SK-N-SH (cell line): ENCODE data around the gene HAUS5. TPM values are rescaled to one million over a fixed set of nuclear protein-coding genes. Genes with fewer than 3 reads are reported as not detected.

ENCODE experiments used
- CTCF ChIA-PET: fragments of 300-600, 350-600 bp; formaldehyde crosslinking; extraction: SDS; loops from one replicate; lab custom pipeline; 2021; lab: Yijun Ruan, JAX
- POLR2A ChIA-PET: fragments of 350-600 bp; sonication (Branson Sonifier 250); formaldehyde crosslinking; extraction: SDS; loops from one replicate; lab custom pipeline; 2020; ENCODE audit warnings: antibody characterized with exemption, inconsistent platforms; lab: Yijun Ruan, JAX
- DNase-seq: peaks from one replicate; pipeline ENCODE4 v3.0.0; 2012
- H2AFZ ChIP-seq: fragments of 200-600 bp; sonication (generic); 2 replicates; pipeline ENCODE4 v1.8.1; 2016; ENCODE audit warnings: antibody characterized with exemption, mild to moderate bottlenecking, low read depth
- H3F3A ChIP-seq: fragments of 200-600 bp; sonication (generic); replicated peaks from 2 replicates; pipeline ENCODE3; 2016; ENCODE audit warnings: antibody characterized with exemption, mild to moderate bottlenecking; ENCODE audit not compliant: insufficient read depth
- H3K27ac ChIP-seq, 2 experiments: fragments of 200-500 bp in 1 of 2; fragments of 200-600 bp in 1 of 2; sonication (Bioruptor generic) in 1 of 2; sonication (generic), shearing (Covaris generic) in 1 of 2; 2 replicates each; pipeline versions ENCODE4 v1.5.1 to v1.6.1; 2014 to 2016; ENCODE audit warnings: low read depth in 2 of 2, inconsistent platforms in 1 of 2, low read length in 1 of 2, mild to moderate bottlenecking in 1 of 2, mixed read lengths in 1 of 2
- H3K27me3 ChIP-seq: fragments of 200-600 bp; sonication (generic), shearing (Covaris generic); 2 replicates; pipeline ENCODE4 v1.6.1; 2016; ENCODE audit warnings: mixed run types; ENCODE audit not compliant: insufficient read depth
- H3K36me3 ChIP-seq, 2 experiments: fragments of 200-500 bp in 1 of 2; fragments of 200-600 bp in 1 of 2; sonication (Bioruptor generic) in 1 of 2; sonication (generic) in 1 of 2; replicated peaks in 1 of 2; 2 replicates each; pipeline versions ENCODE3 to v1.5.1; 2014 to 2016; ENCODE audit warnings: low read length in 1 of 2, mild to moderate bottlenecking in 1 of 2; ENCODE audit not compliant: insufficient read depth in 2 of 2, control insufficient read depth in 1 of 2
- H3K4me1 ChIP-seq, 2 experiments: fragments of 200-500 bp in 1 of 2; fragments of 200-600 bp in 1 of 2; sonication (Bioruptor generic) in 1 of 2; sonication (generic), shearing (Covaris generic) in 1 of 2; 2 replicates each; pipeline versions ENCODE4 v1.5.1 to v1.6.1; 2014 to 2016; ENCODE audit warnings: low read depth in 1 of 2, low read length in 1 of 2, mixed run types in 1 of 2; ENCODE audit not compliant: insufficient read depth in 2 of 2, control insufficient read depth in 1 of 2
- H3K4me2 ChIP-seq: fragments of 200-600 bp; sonication (generic), shearing (Covaris generic); 2 replicates; pipeline ENCODE4 v1.6.1; 2017; ENCODE audit warnings: mixed run types
- H3K4me3 ChIP-seq, 2 experiments: fragments of 200-500 bp in 1 of 2; fragments of 200-600 bp in 1 of 2; sonication (Bioruptor generic) in 1 of 2; sonication (generic), shearing (Covaris generic) in 1 of 2; 2 replicates each; pipeline versions ENCODE4 v1.5.1 to v1.8.1; 2014 to 2016; ENCODE audit warnings: low read depth in 2 of 2, inconsistent platforms in 1 of 2, low read length in 1 of 2, mild to moderate bottlenecking in 1 of 2, mixed read lengths in 1 of 2, moderate library complexity in 1 of 2
- H3K79me2 ChIP-seq: fragments of 200-600 bp; sonication (generic); 2 replicates; pipeline ENCODE4 v1.8.1; 2017; ENCODE audit warnings: mild to moderate bottlenecking; ENCODE audit not compliant: insufficient read depth
- H3K9ac ChIP-seq: fragments of 200-600 bp; sonication (generic); 2 replicates; pipeline ENCODE4 v1.6.1; 2017; ENCODE audit warnings: mixed run types
- H3K9me2 ChIP-seq: fragments of 200-600 bp; sonication (generic); 2 replicates; pipeline ENCODE4 v1.6.1; 2017; ENCODE audit warnings: mixed run types
- H3K9me3 ChIP-seq: fragments of 200-600 bp; sonication (generic); 2 replicates; pipeline ENCODE4 v1.6.1; 2017; ENCODE audit warnings: mixed run types, mild to moderate bottlenecking, moderate library complexity
- H4K20me1 ChIP-seq: fragments of 200-600 bp; sonication (generic); 2 replicates; pipeline ENCODE4 v1.6.1; 2017; ENCODE audit warnings: mild to moderate bottlenecking, mixed run types; ENCODE audit not compliant: insufficient read depth
- CHD2 ChIP-seq: fragments of 150-350 bp; IDR thresholded peaks from 2 replicates; pipeline ENCODE4 v1.6.1; 2018; ENCODE audit warnings: low read length; ENCODE audit not compliant: partially characterized antibody
- ELF1 ChIP-seq: IDR thresholded peaks from 2 replicates; pipeline ENCODE4 v1.4.0; 2012
- FOSL2 ChIP-seq: IDR thresholded peaks from 2 replicates; pipeline ENCODE4 v1.4.0; 2012; ENCODE audit warnings: low read depth, mild to moderate bottlenecking, moderate library complexity, borderline replicate concordance
- FOXM1 ChIP-seq: IDR thresholded peaks from 2 replicates; pipeline ENCODE4 v1.4.0; 2012; ENCODE audit warnings: low read depth, mild to moderate bottlenecking
- GATA2 ChIP-seq: sonication (generic); formaldehyde crosslinking; IDR thresholded peaks from 2 replicates; pipeline ENCODE4 v1.5.0; 2020; ENCODE audit warnings: mild to moderate bottlenecking, missing genetic modification reagents
- IRF3 ChIP-seq: fragments of 150-350 bp; IDR thresholded peaks from 2 replicates; pipeline ENCODE4 v1.6.1; 2016; ENCODE audit warnings: mild to moderate bottlenecking, low read depth, low read length
- MEF2A ChIP-seq: IDR thresholded peaks from 2 replicates; pipeline ENCODE4 v1.4.0; 2012; ENCODE audit warnings: low read depth, borderline replicate concordance
- MXI1 ChIP-seq: IDR thresholded peaks from 2 replicates; pipeline ENCODE4 v1.6.1; 2012; ENCODE audit warnings: mild to moderate bottlenecking, low read depth, low read length, improper control_type of control experiment
- NFIC ChIP-seq: IDR thresholded peaks from 2 replicates; pipeline ENCODE4 v1.4.0; 2012; ENCODE audit warnings: borderline replicate concordance
- NRF1 ChIP-seq: IDR thresholded peaks from 2 replicates; pipeline ENCODE4 v1.6.1; 2012; ENCODE audit warnings: low read depth, mild to moderate bottlenecking, low read length
- POLR2AphosphoS5 ChIP-seq: IDR thresholded peaks from 2 replicates; pipeline ENCODE4 v1.6.1; 2012; ENCODE audit warnings: low read depth, low read length
- RFX5 ChIP-seq: IDR thresholded peaks from 2 replicates; pipeline ENCODE4 v1.6.1; 2012; ENCODE audit warnings: mild to moderate bottlenecking, improper control_type of control experiment, low read length
- SIN3A ChIP-seq: IDR thresholded peaks from 2 replicates; pipeline ENCODE4 v1.6.1; 2012; ENCODE audit warnings: low read depth, mild to moderate bottlenecking, low read length, moderate library complexity, borderline replicate concordance
- SMC3 ChIP-seq: IDR thresholded peaks from 2 replicates; pipeline ENCODE4 v1.6.1; 2012; ENCODE audit warnings: low read depth, low read length, improper control_type of control experiment
- TCF12 ChIP-seq: IDR thresholded peaks from 2 replicates; pipeline ENCODE4 v1.4.0; 2012
- USF1 ChIP-seq: IDR thresholded peaks from 2 replicates; pipeline ENCODE4 v1.4.0; 2012; ENCODE audit warnings: low read depth, borderline replicate concordance
- WGBS: methylation state at CpG from one replicate; pipeline ENCODE4 v1.1.6; 2017; ENCODE audit warnings: low lambda C conversion rate; 5-methylcytosine and 5-hydroxymethylcytosine counted together
- polyA plus RNA-seq, 3 experiments: library from polyadenylated mRNA; depleted of rRNA; stranded (reverse); fragments of >200 nt; gene quantifications; 2 replicates each; pipeline ENCODE4 v1.2.3, GENCODE V29; 2012
- TF ChIP-seq, protein P1 (sequence below): fragments of 200-600 bp; sonication (generic); IDR thresholded peaks from 2 replicates; pipeline ENCODE4 v1.6.1; 2017; ENCODE audit warnings: antibody characterized with exemption, mild to moderate bottlenecking, moderate library complexity
- TF ChIP-seq, protein P2 (sequence below): fragments of 150-350 bp; IDR thresholded peaks from 2 replicates; pipeline ENCODE4 v1.6.1; 2017; ENCODE audit warnings: antibody characterized with exemption, low read length, low read depth, borderline replicate concordance

Gene HAUS5
- polyA plus RNA-seq, 1 of the 3 experiments (the other 2 are of a cell fraction) = 7.1 TPM

- CTCF ChIA-PET = interaction anchor here (1.2 kb wide), 1 partner anchor 34 kb away, joined by 3 read pairs; no protein-coding TSS in a partner anchor
- 0% methylated on average over 1 of the region's 1 CpG for WGBS
Measured at GRCh38 chr19:35582760-35583159, 29.8 kb upstream of the HAUS5 start.

GRCh38 chr19:35585848-35586247 is 26.7 kb upstream of the HAUS5 start, which contains the start of gene PMIS2:
TSS of gene PMIS2 (plus strand) at chr19:35586173. CDS start at chr19:35586260, 87 bp downstream.
- no peak within 1 kb of the TSS for H3K4me3 ChIP-seq
- H3K9ac ChIP-seq = no peak within 1 kb of the TSS
- H3K4me1 ChIP-seq = no peaks in the 10 kb centered on the region
- no peaks in the 10 kb centered on the region for H3K36me3 ChIP-seq
- H3K27me3 ChIP-seq = peaks cover 48% of the 10 kb centered on the region
- no peak within 1 kb of the TSS for H2AFZ ChIP-seq
- no peak for TF ChIP-seq IRF3
- no peak for TF ChIP-seq POLR2AphosphoS5
- no peak for TF ChIP-seq FOSL2
- TF ChIP-seq MXI1 = no peak
- TF ChIP-seq CHD2 = no peak
- TF ChIP-seq MEF2A = no peak
- TF ChIP-seq RFX5 = no peak
- TF ChIP-seq, protein P1, sequence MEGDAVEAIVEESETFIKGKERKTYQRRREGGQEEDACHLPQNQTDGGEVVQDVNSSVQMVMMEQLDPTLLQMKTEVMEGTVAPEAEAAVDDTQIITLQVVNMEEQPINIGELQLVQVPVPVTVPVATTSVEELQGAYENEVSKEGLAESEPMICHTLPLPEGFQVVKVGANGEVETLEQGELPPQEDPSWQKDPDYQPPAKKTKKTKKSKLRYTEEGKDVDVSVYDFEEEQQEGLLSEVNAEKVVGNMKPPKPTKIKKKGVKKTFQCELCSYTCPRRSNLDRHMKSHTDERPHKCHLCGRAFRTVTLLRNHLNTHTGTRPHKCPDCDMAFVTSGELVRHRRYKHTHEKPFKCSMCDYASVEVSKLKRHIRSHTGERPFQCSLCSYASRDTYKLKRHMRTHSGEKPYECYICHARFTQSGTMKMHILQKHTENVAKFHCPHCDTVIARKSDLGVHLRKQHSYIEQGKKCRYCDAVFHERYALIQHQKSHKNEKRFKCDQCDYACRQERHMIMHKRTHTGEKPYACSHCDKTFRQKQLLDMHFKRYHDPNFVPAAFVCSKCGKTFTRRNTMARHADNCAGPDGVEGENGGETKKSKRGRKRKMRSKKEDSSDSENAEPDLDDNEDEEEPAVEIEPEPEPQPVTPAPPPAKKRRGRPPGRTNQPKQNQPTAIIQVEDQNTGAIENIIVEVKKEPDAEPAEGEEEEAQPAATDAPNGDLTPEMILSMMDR = no peak
- TF ChIP-seq, protein P2, sequence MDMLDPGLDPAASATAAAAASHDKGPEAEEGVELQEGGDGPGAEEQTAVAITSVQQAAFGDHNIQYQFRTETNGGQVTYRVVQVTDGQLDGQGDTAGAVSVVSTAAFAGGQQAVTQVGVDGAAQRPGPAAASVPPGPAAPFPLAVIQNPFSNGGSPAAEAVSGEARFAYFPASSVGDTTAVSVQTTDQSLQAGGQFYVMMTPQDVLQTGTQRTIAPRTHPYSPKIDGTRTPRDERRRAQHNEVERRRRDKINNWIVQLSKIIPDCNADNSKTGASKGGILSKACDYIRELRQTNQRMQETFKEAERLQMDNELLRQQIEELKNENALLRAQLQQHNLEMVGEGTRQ = no peak
- H3K79me2 ChIP-seq = no peaks in the 10 kb centered on the region
- no peaks in the 10 kb centered on the region for H3K9me2 ChIP-seq
- no peak within 1 kb of the TSS for H3K27ac ChIP-seq
- 46% methylated on average over 12 of the region's 16 CpGs for WGBS
- H3K4me2 ChIP-seq = no peak within 1 kb of the TSS
- POLR2A ChIA-PET = no interaction called here
- H4K20me1 ChIP-seq = no peaks in the 10 kb centered on the region
- H3K9me3 ChIP-seq = no peaks in the 10 kb centered on the region
- DNase-seq = peak; percentile 64
- no peaks in the 10 kb centered on the region for H3F3A ChIP-seq
- CTCF ChIA-PET = no interaction called here

More at GRCh38 chr19:35582760-35583159, 29.8 kb upstream of the HAUS5 start:
- H3K9ac ChIP-seq = no peak overlapping the region
- TF ChIP-seq NRF1 (no peak), IRF3 (no peak), ELF1 (no peak), FOXM1 (no peak), NFIC (no peak), SIN3A (no peak), TCF12 (no peak), FOSL2 (no peak), MXI1 (no peak), USF1 (no peak), GATA2 (CRISPR knock-in tag) (no peak), SMC3 (no peak)
- TF ChIP-seq, all 33 proteins: peak for 0
- Histone ChIP-seq H3K9me2 (no peaks in the 10 kb centered on the region), H3K4me1 (no peaks in the 10 kb centered on the region), H2AFZ (no peak overlapping the region), H3K4me3 (no peak overlapping the region), H3K4me2 (no peak overlapping the region), H3K79me2 (no peaks in the 10 kb centered on the region), H3K36me3 (no peaks in the 10 kb centered on the region), H3K9me3 (no peaks in the 10 kb centered on the region), H3F3A (no peaks in the 10 kb centered on the region), H4K20me1 (no peaks in the 10 kb centered on the region), H3K27ac (no peak overlapping the region), H3K27me3 (peaks cover 26% of the 10 kb centered on the region)
- DNase-seq = no peak
- POLR2A ChIA-PET = no interaction called here
